A204.1 (cell line): ENCODE data around the gene CD300LG.
"Not testable (repeated sequence)": the region's sequence is repeated elsewhere in the genome, so short reads cannot be mapped to it uniquely, and the experiment has no call there.

Experiments
- FAIRE-seq: peaks from 2 replicates; lab custom pipeline; 2012; peaks lifted over from hg19 to GRCh38; lab: Jason Lieb, UNC

The CD300LG gene

DNA sequence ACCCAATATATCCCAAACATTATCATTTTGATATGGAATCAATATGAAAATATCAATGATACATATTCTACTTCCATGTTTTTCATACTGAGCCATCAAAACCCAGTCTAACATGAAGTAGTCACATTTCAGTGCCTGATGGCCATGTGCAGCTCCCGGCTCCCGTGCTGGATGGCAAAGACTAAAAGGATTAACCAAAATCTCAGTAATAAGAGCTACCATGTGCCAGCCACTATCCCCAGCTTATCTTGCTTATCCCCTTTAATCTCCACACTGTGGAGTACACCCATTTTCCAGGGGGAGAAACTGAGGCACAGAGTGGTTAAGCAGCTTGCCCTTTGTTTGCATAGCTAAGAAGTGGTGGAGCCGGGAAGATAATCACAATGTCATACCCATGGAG, 9.2 kb downstream of the CD300LG start:
- FAIRE-seq, result no peak

DNA sequence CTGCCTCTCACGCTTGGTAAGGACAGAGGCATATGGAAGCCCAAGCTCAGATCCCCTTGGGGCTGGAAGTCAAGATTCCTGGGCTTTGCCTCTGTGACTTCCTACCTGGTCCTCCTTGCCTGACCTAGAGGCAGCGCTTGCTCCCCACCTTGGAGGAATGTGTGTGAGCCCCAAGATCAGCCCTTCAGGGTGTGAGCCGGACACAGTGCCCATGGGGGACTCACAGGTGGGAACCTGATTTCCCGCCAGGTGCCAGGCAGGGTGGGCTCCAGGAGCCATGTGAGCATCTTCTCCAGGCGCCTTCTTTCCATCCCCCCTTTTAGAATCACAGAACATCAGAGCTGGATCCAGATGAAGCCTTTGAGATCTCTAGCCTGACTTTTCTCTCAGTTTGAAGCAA, 10.2 kb downstream of the CD300LG start:
- FAIRE-seq, result no peak

DNA sequence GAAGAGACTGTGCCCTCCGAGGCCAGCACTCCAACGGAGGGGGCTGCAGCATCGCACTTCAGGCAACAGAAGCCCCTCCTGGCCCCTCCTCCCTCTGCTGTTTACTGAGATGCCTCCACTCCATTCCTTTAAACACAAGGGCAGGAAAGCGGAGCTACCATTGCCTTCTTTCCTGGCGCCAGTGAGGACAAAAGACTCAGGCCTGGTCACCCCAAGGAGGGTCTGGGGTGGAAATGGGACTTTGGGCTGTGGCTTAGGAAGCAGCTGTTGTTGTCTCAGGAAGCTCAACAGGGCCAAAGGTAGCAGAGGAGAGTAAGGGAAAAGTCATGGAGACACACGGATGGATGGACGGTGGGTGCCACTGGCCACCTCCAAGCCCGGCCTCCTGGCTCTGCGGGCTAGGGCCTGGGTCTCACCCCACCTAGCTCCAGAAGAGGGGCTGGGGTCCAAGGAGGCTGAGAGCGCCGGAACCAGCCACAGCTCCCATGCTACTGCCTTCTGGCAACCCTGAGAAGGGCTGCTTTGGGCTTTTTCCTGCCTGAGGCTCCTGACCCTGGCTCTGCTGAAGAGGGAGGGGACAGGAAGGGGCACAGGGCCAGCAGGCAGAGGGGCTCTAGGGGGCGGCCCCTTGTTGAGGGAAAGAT, 11.1 kb downstream of the CD300LG start:
- FAIRE-seq, result no peak

DNA sequence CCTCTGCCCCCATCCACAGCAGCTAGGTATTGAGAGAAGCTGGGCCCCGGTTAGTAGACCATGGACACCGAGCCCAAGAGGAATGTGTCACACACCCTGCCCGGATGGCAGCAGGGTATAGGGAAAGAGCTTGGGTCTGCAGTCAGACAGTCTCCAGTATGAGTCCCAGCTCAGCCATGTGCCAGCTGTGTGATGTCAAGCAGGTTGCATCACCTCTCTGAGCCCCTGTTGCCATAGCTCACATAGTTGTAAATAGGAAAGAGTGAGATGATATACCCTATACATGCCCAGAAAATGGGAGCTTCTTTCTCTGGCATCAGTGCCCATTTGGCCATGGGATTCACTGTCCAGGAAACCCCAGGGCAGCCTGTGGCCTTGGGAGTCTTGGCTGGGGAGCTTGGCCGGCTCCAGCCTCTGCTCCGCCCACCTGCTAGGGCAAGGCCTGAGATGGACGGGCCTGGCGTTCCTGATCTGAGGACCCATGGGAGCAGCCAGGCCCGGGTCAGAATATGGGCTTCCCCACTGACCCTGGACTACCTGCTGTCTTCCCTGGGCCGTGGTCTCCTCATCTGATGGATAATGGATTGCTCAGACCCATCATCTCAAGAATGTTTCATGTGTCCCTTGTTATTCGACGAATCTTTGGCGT, 13.2 kb downstream of the CD300LG start:
- no peak for FAIRE-seq

DNA sequence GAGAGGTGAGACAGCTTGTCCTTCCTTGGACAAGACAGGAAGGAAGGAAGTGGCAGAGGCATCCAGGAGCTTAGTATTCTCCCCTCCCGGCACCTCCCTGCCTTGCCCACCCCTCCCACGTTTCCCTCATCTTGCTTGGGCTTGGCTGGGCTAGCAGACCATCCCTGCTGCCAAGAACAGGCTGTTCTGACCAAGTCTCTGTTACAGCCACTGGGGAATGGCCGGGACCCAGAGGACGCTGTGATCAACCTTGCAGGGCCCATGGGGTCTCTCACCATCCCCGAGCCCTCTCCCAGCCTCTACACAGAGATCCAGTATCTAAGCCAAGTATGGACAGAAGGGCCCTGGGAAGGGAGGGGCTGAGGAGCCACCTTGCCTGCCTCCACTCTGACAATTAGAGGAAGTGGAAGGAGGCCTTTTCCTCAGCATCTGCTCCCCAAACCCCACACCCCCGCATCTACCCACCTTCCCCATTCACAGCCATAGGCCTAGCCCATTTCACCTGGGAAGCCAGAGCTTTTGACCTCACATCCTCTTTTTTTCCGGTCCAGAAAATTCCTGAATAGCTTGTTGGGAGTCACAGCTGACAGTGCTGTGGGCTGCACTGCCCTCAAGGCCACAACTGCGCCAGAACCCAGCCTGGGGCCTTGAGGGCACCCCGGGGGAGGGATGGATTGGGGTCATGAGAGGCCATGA, 14.1 kb downstream of the CD300LG start:
- FAIRE-seq, result no peak

DNA sequence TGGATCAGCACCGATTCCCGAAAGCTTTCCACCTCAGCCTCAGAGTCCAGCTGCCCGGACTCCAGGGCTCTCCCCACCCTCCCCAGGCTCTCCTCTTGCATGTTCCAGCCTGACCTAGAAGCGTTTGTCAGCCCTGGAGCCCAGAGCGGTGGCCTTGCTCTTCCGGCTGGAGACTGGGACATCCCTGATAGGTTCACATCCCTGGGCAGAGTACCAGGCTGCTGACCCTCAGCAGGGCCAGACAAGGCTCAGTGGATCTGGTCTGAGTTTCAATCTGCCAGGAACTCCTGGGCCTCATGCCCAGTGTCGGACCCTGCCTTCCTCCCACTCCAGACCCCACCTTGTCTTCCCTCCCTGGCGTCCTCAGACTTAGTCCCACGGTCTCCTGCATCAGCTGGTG, 15.0 kb downstream of the CD300LG start:
- no peak for FAIRE-seq

DNA sequence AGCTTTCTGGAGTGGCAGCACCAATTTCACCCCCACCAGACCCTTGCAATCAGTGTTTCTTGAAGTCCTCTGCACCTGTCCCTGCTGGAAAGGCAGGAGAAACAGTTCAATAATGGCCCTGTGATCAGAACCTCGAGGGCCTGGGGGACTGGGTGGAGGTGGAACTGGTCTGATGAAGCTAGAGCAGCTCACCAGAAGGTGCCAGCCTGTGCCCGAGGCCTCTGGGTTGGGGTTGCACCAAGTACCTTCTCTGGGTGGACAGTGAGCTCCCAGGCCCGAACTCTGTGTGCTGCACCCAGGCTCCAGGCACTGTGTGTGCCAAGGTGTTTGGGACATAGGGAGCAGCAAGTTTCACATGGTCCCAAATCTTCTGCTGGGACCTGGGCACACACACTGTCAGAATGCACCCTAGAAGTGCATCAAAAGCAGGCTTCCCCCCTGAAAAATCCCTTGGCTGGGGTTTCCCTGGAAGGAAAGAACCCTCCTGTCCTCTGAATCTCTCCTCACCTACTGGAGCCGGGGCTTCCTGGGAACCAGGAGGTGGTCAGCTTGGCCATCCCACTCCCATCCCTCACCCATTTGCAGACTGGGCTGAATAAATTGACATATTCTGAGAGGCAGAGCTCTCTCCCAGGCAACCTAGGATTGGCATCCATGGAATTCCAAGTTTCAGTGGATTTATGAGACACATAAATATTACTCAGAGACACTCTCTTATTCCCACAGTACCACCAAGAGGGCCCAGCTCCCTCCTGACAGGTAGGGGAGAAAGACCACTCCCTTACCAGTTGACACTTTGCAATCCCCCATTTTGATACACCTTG, 17.4 kb downstream of the CD300LG start:
- FAIRE-seq, result no peak

DNA sequence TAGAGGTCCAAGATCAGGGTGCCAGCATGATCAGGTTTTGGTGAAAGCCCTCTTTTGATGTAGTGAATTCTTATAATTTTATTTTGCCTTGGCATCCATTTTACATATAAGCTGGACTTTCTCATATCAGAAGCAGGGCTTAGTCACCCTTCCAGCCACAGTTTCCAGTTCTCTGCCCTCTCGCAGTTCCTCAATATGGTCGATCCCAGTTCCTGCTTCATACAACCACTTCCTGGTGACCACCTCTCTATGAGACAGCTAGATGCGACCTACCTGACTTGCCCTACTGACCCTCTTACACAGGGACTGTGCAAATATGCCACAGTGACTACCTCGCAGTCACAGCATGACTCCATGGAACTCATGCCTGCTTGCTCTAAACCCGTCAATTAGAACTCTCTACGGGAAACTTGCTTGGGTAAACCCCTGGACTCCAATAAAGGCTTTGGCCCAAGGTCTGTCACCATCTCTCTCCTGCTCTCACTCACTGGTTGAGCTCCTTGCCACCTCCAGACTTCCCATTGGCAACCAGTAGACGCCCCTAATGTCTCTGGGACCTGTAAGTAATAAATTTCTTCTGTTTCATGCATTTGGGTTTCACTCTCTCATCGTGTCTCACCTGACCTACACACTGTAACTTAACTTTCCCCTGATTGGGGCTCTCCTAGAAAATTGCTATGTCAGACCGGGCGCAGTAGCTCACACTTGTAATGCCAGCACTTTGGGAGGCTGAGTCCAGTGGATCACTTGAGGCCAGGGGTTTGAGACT, 21.4 kb downstream of the CD300LG start:
- FAIRE-seq, result no peak

DNA sequence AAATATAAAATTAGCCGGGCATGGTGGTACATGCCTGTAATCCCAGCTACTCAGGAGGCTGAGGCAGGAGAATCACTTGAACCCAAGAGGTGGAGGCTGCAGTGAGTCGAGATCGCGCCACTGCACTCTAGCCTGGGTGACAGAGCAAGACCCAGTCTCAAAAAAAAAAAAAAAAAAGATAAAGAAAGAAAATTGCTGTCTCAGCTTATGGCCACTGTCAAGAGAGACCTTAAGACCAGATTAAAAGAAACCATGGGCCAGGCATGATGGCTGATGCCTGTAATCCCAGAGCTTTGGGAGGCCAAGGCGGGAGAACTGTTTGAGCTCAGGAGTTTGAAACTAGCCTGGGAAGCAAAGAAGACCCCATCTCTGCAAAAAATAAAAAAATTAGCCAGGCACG, 22.1 kb downstream of the CD300LG start:
- FAIRE-seq, result not testable (repeated sequence)

DNA sequence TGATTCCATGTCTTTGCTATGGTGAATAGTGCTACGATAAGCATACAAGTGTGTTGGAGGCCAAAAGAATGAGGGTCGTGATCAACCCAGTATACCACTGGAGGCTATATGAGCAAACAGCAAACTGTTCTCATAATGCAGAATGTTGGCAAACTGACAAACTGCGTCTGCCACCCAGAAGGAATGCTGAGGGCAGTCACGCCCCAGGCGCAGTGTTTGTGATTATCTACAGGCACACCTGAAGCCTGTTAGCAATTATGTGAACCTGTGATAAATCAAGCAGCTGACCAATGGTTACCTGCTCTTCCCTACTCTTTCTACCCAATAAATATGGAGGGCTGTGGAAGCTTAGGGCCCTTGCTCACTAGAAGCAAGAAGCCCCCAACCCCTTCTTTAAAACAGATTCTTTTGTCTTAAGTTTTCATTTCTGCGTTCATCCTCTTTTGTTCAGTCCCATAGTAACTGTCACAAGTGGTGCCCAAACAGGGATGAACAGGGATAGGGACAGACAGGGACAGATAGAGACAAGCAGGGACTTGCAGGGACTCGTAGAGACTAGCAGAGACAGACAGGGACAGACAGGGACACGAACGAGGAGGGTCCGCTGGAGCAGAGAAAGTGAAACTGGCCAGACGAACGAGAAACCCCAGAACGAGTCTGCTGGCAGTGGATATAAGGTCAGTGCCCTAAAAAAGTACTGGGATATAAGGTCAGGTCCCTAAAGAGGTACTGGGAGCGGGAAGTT, 25.1 kb downstream of the CD300LG start:
- no peak for FAIRE-seq

DNA sequence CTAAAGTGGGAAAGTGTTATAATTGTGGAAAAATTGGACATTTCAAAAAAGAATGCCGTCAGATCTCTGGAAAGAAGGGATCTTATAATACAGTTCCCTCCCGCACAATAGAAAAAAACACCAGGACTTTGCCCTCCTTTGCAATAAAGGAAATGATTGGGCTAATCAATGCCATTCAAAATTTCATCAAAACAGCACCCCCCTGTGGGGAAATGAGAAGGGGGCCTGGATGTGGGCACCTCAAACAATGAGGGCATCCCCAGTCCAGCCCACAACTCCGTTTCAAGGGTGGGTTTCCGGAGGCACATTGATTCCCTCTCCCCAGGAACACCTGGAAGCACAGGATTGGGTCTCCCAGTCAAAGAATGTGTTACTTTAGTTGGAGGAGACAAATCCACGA, 26.1 kb downstream of the CD300LG start:
- no peak for FAIRE-seq

DNA sequence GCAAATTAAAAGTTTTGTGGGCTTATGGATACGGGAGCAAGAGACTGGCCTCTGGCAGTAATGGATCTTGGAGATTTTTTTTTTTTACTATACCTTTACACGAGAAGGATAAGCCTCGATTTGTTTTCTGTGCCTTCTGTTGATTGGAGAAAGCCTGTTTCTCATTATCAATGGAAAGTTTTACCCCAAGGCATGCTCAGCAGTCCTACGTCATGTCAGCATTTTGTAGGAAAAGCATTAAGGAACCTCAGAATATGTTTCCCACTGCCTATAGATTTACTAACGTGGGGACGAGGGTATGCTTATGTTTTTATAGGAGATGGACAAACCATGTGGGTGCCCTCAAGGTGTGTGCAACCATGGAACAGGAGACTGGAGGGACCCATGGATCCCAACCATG, 26.8 kb downstream of the CD300LG start:
- no peak for FAIRE-seq

DNA sequence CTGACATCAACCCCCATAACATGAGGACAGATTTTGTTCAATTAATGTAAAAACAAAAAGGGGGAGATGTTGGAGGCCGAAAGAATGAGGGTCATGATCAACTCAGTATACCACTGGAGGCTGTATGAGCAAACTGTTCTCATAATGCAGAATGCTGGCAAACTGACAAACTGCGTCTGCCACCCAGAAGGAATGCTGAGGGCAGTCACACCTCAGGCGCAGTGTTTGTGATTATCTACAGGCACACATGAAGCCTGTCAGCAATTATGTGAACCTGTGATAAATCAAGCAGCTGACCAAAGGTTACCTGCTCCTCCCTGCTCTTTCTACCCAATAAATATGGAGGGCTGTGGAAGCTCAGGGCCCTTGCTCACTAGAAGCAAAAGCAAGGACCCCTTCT, 27.3 kb downstream of the CD300LG start:
- FAIRE-seq, result no peak

DNA sequence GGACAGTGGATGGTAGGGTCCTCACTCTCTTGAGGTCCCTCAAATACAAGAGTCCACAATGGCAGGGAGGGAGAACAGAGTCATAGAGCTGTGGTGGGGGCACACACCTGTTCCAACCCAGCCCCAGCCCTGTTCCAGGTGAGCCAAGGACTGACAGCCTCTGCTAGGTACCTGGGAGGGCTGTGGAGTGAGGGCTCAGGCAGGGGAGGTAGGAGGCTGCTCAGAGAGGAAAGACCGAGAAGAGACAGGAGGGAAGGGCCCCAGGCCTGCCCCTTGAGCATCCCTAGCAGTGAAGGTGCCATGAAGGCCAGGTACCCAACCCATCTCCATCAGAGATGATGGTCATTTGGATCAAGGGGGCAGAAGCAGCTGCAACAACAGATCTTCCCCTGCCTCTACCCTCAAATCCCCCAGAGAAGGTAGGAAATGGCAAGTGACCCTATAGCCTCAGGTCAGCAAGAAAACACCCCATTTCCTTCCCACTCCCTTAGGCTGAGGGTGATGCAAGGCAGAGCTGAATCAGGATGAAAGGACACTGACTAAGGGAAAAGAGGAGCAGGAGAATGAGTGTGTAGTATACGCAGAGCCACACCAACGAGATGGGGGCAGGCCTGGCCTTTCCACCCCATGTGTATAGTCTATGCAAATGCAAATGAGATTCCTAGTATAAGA, 28.6 kb downstream of the CD300LG start:
- no peak for FAIRE-seq

DNA sequence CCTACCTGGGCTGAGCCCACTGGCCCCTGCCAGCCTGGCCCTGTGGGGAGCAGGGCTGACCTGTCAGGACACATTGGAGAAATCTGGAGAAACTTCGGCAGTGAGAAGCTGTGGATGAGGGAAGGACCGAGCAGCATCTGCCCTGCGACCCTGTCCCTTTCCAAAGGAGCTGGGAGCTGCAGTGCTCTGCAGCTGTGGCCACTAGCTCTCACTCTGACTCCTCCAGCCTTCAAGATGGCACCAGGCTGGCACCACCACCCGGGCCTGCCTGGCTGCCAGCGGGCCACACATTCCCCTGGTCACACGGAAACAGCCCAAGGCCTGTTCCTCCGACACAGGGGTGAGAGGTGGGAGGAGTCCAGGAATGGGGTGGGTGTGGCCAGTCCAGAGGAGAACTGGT, 30.1 kb downstream of the CD300LG start:
- FAIRE-seq, result no peak

DNA sequence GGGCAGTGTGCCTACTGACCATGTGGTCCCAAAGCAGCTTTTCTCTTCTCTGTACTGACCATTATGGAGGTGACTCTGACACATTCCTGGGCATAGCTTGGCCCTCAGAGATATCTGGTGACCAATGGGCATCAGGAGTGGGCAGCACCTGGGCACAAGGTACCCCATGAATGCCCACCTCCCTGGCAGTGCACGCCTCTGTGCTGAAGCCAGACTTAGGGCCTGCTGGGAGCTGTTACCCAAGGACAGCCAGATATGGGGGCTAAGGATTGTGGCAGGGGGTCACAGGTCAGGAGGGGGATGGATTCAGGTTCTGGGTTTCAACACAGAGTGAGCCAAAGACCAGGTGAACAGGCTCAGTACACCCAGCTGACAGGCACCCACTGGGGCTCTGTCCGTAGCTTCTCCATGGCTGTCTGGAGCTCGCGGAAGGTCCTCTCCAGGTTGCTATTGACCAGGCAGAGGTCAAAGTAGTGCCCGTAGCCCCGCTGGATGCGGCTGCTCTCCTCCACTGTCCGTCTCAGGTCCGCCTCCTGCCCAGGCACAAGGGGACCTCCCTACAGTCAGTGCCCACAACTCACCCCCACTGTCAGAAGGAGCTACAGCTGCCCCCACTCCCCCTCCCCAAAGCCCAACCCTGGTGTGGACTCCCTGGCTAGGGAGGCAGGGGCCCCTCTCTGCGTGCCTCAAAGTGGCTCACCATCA, 30.6 kb downstream of the CD300LG start:
- no peak for FAIRE-seq

DNA sequence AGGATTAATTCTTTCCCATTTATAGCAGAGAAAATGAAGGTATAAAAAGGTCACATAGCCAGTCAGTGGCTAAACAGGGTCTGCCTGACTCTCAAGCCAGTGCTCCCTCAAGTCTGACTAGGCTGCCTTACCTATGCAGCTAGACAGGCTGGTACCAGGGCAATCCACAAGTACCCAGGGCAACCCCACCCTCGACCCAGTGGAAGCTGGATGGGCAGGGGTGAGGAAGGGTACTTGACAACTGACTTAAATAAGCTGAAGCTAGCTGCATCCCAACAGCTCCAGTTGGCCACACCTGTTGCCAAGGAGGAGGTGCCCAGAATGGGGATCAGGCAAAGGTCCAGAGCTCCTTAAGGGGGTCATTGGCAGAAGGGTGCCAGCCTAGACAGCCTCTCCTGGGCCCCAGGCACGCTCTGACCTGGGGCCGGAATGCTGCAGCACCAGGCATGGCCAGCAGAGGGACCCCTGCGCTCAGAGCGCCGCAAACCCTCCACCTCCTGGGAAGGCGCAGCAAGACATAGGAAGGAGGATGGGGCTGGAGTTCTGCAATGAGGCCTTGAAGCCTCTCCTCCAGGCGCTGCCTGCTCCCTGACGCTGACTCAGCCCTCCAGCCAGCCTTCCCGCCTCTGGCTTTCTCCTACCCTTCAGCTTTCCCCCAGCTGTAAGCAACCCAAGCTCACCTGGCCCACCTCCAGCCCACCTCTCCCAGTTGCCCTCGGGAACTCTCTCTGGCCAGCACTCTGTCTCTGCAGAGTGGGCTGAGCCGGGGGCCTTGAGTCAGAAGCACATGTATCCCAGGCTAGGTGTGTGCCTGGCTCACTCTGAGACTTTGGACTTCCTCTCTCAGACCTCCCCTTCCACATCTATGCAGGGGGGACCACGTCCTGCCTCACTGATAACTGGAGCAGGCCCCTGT, 31.5 kb downstream of the CD300LG start:
- no peak for FAIRE-seq

DNA sequence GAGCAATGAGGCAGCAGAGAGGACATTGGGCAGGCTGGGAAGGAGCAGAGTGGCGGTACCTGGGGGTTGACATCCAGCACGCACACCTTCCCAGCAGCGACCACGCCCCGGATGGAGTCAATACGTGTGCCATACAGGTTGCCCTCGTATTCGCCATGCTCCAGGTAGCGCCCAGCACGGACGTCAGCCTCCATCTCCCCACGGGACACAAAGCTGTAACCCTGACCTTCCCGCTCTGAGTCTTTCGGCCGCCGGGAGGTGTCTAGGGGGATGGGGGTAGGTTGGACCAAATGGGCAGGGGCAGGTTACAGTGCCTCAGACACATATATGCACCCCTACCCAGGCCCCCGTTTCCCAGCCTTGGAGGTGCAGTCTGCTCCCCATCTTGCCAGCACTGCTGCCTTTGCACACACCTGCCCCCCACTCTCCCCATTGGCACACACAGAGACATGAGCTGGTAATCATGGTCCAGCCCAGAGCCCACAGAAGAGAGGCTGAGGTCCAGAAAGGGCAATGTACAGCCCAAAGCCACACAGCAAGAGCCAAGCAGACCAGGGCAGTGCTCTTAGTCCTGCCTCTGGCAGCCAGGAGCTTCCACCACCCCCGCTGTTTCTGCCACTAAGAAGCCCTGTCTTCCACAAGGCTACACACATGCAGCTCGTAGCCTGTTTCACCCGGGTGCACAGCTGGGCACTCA, 32.9 kb downstream of the CD300LG start:
- FAIRE-seq, result no peak
